Measurements from ENCODE around the gene ABI1.
"Not testable (repeated sequence)": the region's sequence is repeated elsewhere in the genome, so short reads cannot be mapped to it uniquely, and the experiment has no call there.

Gene ABI1

GRCh38 chr10:26860102-26860442 lies 686 bp downstream of the ABI1 start:
- TF ChIP-seq CTCF (IDR thresholded peaks at IDR 0.05; ENCODE audit: insufficient read depth, missing control alignments): no peak
- FAIRE-seq: no peak
- no peak for DNase-seq (ENCODE audit: insufficient read length, low spot score)

GRCh38 chr10:26859241-26860101 lies 1.3 kb downstream of the ABI1 start:
- FAIRE-seq (no peak), DNase-seq (ENCODE audit: insufficient read length, low spot score) (no peak)

GRCh38 chr10:26858707-26859034 lies 2.1 kb downstream of the ABI1 start:
- DNase-seq (ENCODE audit: insufficient read length, low spot score) (no peak), FAIRE-seq (no peak)
- TF ChIP-seq CTCF (IDR thresholded peaks at IDR 0.05; ENCODE audit: insufficient read depth, missing control alignments): no peak

More at GRCh38 chr10:26859241-26860101, 1.3 kb downstream of the ABI1 start:
- TF ChIP-seq CTCF (IDR thresholded peaks at IDR 0.05; ENCODE audit: insufficient read depth, missing control alignments): no peak

GRCh38 chr10:26857991-26858706 lies 2.6 kb downstream of the ABI1 start:
- DNase-seq (ENCODE audit: insufficient read length, low spot score): no peak
- no peak for FAIRE-seq
- no peak for TF ChIP-seq CTCF (IDR thresholded peaks at IDR 0.05; ENCODE audit: insufficient read depth, missing control alignments)

GRCh38 chr10:26857553-26857952 lies 3.2 kb downstream of the ABI1 start:
- DNase-seq (ENCODE audit: insufficient read length, low spot score): not testable (repeated sequence)

GRCh38 chr10:26855186-26855585 lies 5.6 kb downstream of the ABI1 start:
- TF ChIP-seq CTCF (IDR thresholded peaks at IDR 0.05; ENCODE audit: insufficient read depth, missing control alignments): no peak
- FAIRE-seq: no peak
- DNase-seq (ENCODE audit: insufficient read length, low spot score): no peak

More at GRCh38 chr10:26857553-26857952, 3.2 kb downstream of the ABI1 start:
- FAIRE-seq: not testable (repeated sequence)

- DNase-seq (ENCODE audit: insufficient read length, low spot score) (no peak), FAIRE-seq (no peak)
- TF ChIP-seq CTCF (IDR thresholded peaks at IDR 0.05; ENCODE audit: insufficient read depth, missing control alignments): no peak
Observed at GRCh38 chr10:26854524-26854923, 6.2 kb downstream of the ABI1 start.

All from D721Med (cell line).